Neural progenitor cell (in vitro differentiated cells): ENCODE measurements around the gene PWWP2A. TPM values are rescaled to one million over a fixed set of nuclear protein-coding genes. Genes with fewer than 3 reads are reported as not detected.
"Not testable (repeated sequence)": the region's sequence is repeated elsewhere in the genome, so short reads cannot be mapped to it uniquely, and the experiment has no call there.

ENCODE experiments used
- DNase-seq: peaks from one replicate; pipeline ENCODE4 v3.0.0-alpha.2; 2016; ENCODE audit warnings: low spot score
- H2AFZ ChIP-seq: fragments of 200-600 bp; sonication (generic); replicated peaks from 2 replicates; pipeline ENCODE4 v1.6.1; 2016; ENCODE audit warnings: antibody characterized with exemption
- H3F3A ChIP-seq: fragments of 200-600 bp; sonication (generic); 2 replicates; pipeline ENCODE4 v1.6.1; 2016; ENCODE audit warnings: antibody characterized with exemption, low read depth
- H3K27ac ChIP-seq: fragments of 200-600 bp; sonication (generic); 2 replicates; pipeline ENCODE4 v1.5.1; 2016; ENCODE audit warnings: mild to moderate bottlenecking
- H3K27me3 ChIP-seq: fragments of 200-600 bp; sonication (generic); 2 replicates; pipeline ENCODE4 v1.6.1; 2016; ENCODE audit warnings: mild to moderate bottlenecking, moderate library complexity
- H3K36me3 ChIP-seq: fragments of 200-600 bp; sonication (generic); 2 replicates; pipeline ENCODE4 v1.5.1; 2016
- H3K4me1 ChIP-seq: fragments of 200-600 bp; sonication (generic); 2 replicates; pipeline ENCODE4 v1.6.1; 2016; ENCODE audit warnings: mixed run types
- H3K4me2 ChIP-seq: fragments of 200-600 bp; sonication (generic); 2 replicates; pipeline ENCODE4 v1.6.1; 2016
- H3K4me3 ChIP-seq: fragments of 200-600 bp; sonication (generic); 2 replicates; pipeline ENCODE4 v1.5.1; 2016
- H3K79me2 ChIP-seq: fragments of 200-600 bp; sonication (generic); 2 replicates; pipeline ENCODE4 v1.6.1; 2016; ENCODE audit warnings: low read depth
- H3K9ac ChIP-seq: fragments of 200-600 bp; sonication (generic); 2 replicates; pipeline ENCODE4 v1.6.1; 2016
- H3K9me3 ChIP-seq: fragments of 200-600 bp; sonication (generic); 2 replicates; pipeline ENCODE4 v1.5.1; 2016; ENCODE audit warnings: low read depth
- H4K20me1 ChIP-seq: fragments of 200-600 bp; sonication (generic); 2 replicates; pipeline ENCODE4 v1.6.1; 2016; ENCODE audit warnings: low read depth
- H3K27ac Mint-ChIP-seq: 3 replicates; pipeline ENCODE4 v1.8.0; 2021; ENCODE audit warnings: mixed read lengths
- H3K27me3 Mint-ChIP-seq: 2 replicates; pipeline ENCODE4 v1.8.0; 2022; ENCODE audit warnings: low read depth, mild to moderate bottlenecking, inconsistent platforms, moderate library complexity, mixed read lengths; ENCODE audit not compliant: insufficient read depth
- H3K36me3 Mint-ChIP-seq: 3 replicates; pipeline ENCODE4 v1.8.0; 2021; ENCODE audit warnings: mixed read lengths
- H3K4me1 Mint-ChIP-seq: 3 replicates; pipeline ENCODE4 v1.8.0; 2021; ENCODE audit warnings: mixed read lengths
- H3K4me3 Mint-ChIP-seq: 3 replicates; pipeline ENCODE4 v1.8.0; 2021; ENCODE audit warnings: mild to moderate bottlenecking, moderate library complexity, mixed read lengths
- H3K9me3 Mint-ChIP-seq: 3 replicates; pipeline ENCODE4 v1.8.0; 2020; ENCODE audit warnings: mixed read lengths
- CTCF ChIP-seq: fragments of 200-600 bp; sonication (generic); IDR thresholded peaks from 2 replicates; pipeline ENCODE4 v1.5.1; 2017; ENCODE audit warnings: antibody characterized with exemption, mild to moderate bottlenecking
- EZH2 ChIP-seq: fragments of 200-600 bp; sonication (generic); IDR thresholded peaks from 2 replicates; pipeline ENCODE4 v1.6.1; 2017; ENCODE audit warnings: antibody characterized with exemption, mild to moderate bottlenecking, moderate library complexity
- EZH2phosphoT487 ChIP-seq: fragments of 200-600 bp; sonication (generic); IDR thresholded peaks from 2 replicates; pipeline ENCODE4 v1.6.1; 2017; ENCODE audit warnings: antibody characterized with exemption
- total RNA-seq: library from RNA; depleted of rRNA; stranded (reverse); fragments of >200 nt; gene quantifications from 2 replicates; pipeline ENCODE4 v1.2.3, GENCODE V29; 2015; ENCODE audit warnings: low replicate concordance

The PWWP2A gene
- total RNA-seq, 1 donor from 2014 or later, result 49.0 TPM

DNA sequence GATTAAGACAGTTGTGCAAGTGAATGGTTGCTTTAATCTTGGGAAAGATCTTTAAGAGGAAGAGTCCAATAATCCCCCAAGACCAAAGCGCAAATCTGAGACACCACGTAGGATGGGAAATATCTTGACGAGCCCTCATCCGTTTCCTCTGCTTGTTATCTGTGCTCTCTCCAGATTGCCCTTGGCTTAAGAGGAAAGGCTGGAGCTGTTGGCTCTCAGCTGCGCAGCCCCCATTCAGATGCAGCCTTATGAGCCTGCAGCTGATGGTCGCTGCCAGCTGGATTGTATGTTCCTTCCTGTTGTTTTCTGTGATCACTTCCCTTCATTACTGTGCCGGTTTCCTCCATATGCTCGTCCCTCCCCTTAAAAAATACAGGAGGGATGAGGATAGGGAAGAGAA lies 47.7 kb downstream of the PWWP2A start:
- no peak overlapping the region for H3K4me3 Mint-ChIP-seq

DNA sequence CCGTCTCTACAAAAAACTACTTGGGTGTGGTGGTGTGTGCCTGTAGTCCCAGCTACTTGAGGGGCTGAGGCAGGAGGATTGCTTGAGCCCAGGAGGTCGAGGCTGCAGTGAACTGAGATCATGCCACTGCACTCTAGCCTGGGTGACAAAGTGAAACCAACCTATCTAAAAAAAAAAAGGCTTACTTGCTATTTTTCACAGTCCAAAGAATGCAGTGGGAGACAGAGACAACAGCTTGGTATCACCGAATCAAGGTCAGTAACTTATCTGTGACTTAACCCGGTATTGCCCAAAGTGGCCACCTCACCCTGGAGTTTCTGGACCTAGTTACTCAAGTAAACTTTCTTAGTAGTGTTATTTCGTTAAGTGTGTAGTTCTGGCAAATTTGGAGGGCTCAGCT lies 50.1 kb downstream of the PWWP2A start:
- H3K36me3 Mint-ChIP-seq, H3K4me3 Mint-ChIP-seq, H3K4me3 ChIP-seq: not testable (repeated sequence)

More for the DNA sequence above, 47.7 kb downstream of the PWWP2A start:
- H3F3A ChIP-seq, result peaks cover 6% of the 10 kb centered on the region
- no peaks in the 10 kb centered on the region for H3K9me3 Mint-ChIP-seq
- H3K4me2 ChIP-seq, result no peak overlapping the region
- H3K27ac Mint-ChIP-seq, result no peak overlapping the region
- H3K27me3 ChIP-seq, result no peaks in the 10 kb centered on the region
- no peaks in the 10 kb centered on the region for H3K27me3 Mint-ChIP-seq
- peaks cover 7% of the 10 kb centered on the region for H3K4me1 Mint-ChIP-seq
- TF ChIP-seq EZH2phosphoT487, result no peak
- no peak for TF ChIP-seq CTCF
- H3K4me3 ChIP-seq, result no peak overlapping the region
- H4K20me1 ChIP-seq, result no peaks in the 10 kb centered on the region
- H3K9me3 ChIP-seq, result no peaks in the 10 kb centered on the region
- no peak overlapping the region for H3K9ac ChIP-seq
- H3K27ac ChIP-seq, result no peak overlapping the region
- H2AFZ ChIP-seq, result no peak overlapping the region
- H3K36me3 ChIP-seq, result no peaks in the 10 kb centered on the region
- peaks cover 5% of the 10 kb centered on the region for H3K4me1 ChIP-seq
- H3K79me2 ChIP-seq, result no peaks in the 10 kb centered on the region
- peaks cover 6% of the 10 kb centered on the region for H3K36me3 Mint-ChIP-seq
- no peak for DNase-seq

GRCh38 chr5:160064995-160065614 lies 54.1 kb downstream of the PWWP2A start:
- H3K9me3 ChIP-seq, result no peaks in the 10 kb centered on the region
- Mint-ChIP-seq H3K9me3 (no peaks in the 10 kb centered on the region), H3K4me1 (peaks cover 9% of the 10 kb centered on the region), H3K27me3 (peaks cover 2% of the 10 kb centered on the region), H3K4me3 (no peak overlapping the region), H3K27ac (no peak overlapping the region), H3K36me3 (peaks cover 17% of the 10 kb centered on the region)
- H3K4me1 ChIP-seq, result peaks cover 16% of the 10 kb centered on the region
- no peak overlapping the region for H3K4me3 ChIP-seq
- no peak overlapping the region for H2AFZ ChIP-seq
- H3K27me3 ChIP-seq, result no peaks in the 10 kb centered on the region
- H4K20me1 ChIP-seq, result peaks cover 9% of the 10 kb centered on the region
- H3K4me2 ChIP-seq, result no peak overlapping the region
- TF ChIP-seq EZH2, result no peak
- TF ChIP-seq CTCF, result no peak
- no peak for TF ChIP-seq EZH2phosphoT487
- no peak for DNase-seq
- no peak overlapping the region for H3K27ac ChIP-seq
- no peaks in the 10 kb centered on the region for H3K36me3 ChIP-seq
- peaks cover 6% of the 10 kb centered on the region for H3F3A ChIP-seq
- H3K79me2 ChIP-seq, result no peaks in the 10 kb centered on the region
- no peak overlapping the region for H3K9ac ChIP-seq

More for the DNA sequence above, 50.1 kb downstream of the PWWP2A start:
- H3K27me3 ChIP-seq, H3K4me2 ChIP-seq, H3K4me1 ChIP-seq, H3K27me3 Mint-ChIP-seq, H2AFZ ChIP-seq, H3K4me1 Mint-ChIP-seq, H3K9me3 Mint-ChIP-seq, H3K79me2 ChIP-seq, H3K9ac ChIP-seq, H4K20me1 ChIP-seq, H3K27ac Mint-ChIP-seq, H3K9me3 ChIP-seq, H3K27ac ChIP-seq, H3K36me3 ChIP-seq, DNase-seq, H3F3A ChIP-seq: not testable (repeated sequence)

DNA sequence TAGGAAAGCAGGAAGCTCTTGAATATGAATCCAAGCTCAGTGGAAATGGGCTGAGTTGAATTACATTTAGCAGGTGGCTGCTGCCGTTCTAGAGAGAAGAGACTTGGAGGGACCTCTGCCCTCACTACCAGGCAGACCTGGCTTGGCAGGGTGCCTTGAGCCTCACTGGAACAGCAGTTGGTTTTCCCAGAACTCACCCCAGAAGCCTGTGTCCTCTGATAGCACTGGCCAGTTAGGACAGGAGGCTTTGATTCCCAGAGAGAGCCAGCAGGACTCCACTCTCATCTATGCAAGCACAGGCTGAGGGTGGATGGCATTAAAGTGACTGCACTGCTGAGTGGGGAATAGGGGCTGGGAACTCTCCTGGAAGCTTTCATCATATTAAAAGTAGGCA lies 54.8 kb downstream of the PWWP2A start:
- Histone ChIP-seq H3F3A (peaks cover 6% of the 10 kb centered on the region), H2AFZ (no peak overlapping the region), H3K27ac (no peak overlapping the region), H3K79me2 (no peaks in the 10 kb centered on the region), H3K4me1 (peaks cover 16% of the 10 kb centered on the region), H3K9ac (no peak overlapping the region), H3K4me2 (no peak overlapping the region), H3K36me3 (no peaks in the 10 kb centered on the region), H3K27me3 (no peaks in the 10 kb centered on the region), H3K9me3 (no peaks in the 10 kb centered on the region), H4K20me1 (peaks cover 9% of the 10 kb centered on the region), H3K4me3 (no peak overlapping the region)
- Mint-ChIP-seq H3K36me3 (peaks cover 22% of the 10 kb centered on the region), H3K27me3 (peaks cover 2% of the 10 kb centered on the region), H3K27ac (no peak overlapping the region), H3K4me3 (no peak overlapping the region), H3K9me3 (no peaks in the 10 kb centered on the region), H3K4me1 (peaks cover 9% of the 10 kb centered on the region)
- DNase-seq, result no peak
- TF ChIP-seq EZH2, result no peak
- TF ChIP-seq CTCF, result no peak
- no peak for TF ChIP-seq EZH2phosphoT487
